CD4-positive, alpha-beta T cell (primary cell): Measurements from ENCODE around the gene CLDN2. TPM values are rescaled to one million over a fixed set of nuclear protein-coding genes. Genes with fewer than 3 reads are reported as not detected.

Experiments
- ATAC-seq: fragments of 200-7000 bp; cut with Tn5 transposase; one replicate; pipeline ENCODE4 v1.10.0; 2022; ENCODE audit warnings: mild to moderate bottlenecking; ENCODE audit not compliant: poor library complexity
- CTCF ChIA-PET: fragments of 350-600 bp; sonication (Branson Sonifier 250); formaldehyde crosslinking; loops from one replicate; lab custom pipeline; 2021; ENCODE audit warnings: antibody characterized with exemption, inconsistent platforms; lab: Charles Lee
- POLR2A ChIA-PET: fragments of 350-600 bp; sonication (Branson Sonifier 250); formaldehyde crosslinking; loops from one replicate; lab custom pipeline; 2021; ENCODE audit warnings: antibody characterized with exemption, inconsistent platforms; lab: Charles Lee
- DNase-seq, 14 experiments: peaks; one replicate each; pipeline ENCODE4 v3.0.0-alpha.2; 2013 to 2020; ENCODE audit warnings: mixed read lengths in 2 of 14
- H3K27ac ChIP-seq, 2 donors: one replicate each; pipeline versions ENCODE4 v1.5.1 to v1.7.0; 2013; ENCODE audit warnings: low read length in 2 of 2, low read depth in 1 of 2, mild to moderate bottlenecking in 1 of 2
- H3K27me3 ChIP-seq, 2 experiments: 1 replicate in 1 of 2; 2 replicates in 1 of 2; pipeline versions ENCODE4 v1.6.1 to v1.7.0; 2013; ENCODE audit warnings: low read length in 2 of 2, control low read depth in 1 of 2, mild to moderate bottlenecking in 1 of 2, moderate library complexity in 1 of 2; ENCODE audit not compliant: insufficient read depth in 2 of 2, control insufficient read depth in 1 of 2
- H3K36me3 ChIP-seq: one replicate; pipeline ENCODE4 v1.6.1; 2013; ENCODE audit warnings: low read length, control low read depth; ENCODE audit not compliant: insufficient read depth
- H3K4me1 ChIP-seq: one replicate; pipeline ENCODE4 v1.6.1; 2013; ENCODE audit warnings: low read length, control low read depth; ENCODE audit not compliant: insufficient read depth
- H3K4me3 ChIP-seq: one replicate; pipeline ENCODE4 v1.5.1; 2013; ENCODE audit warnings: mild to moderate bottlenecking, low read length, moderate library complexity
- H3K9me3 ChIP-seq, 2 experiments: 1 replicate in 1 of 2; 2 replicates in 1 of 2; pipeline versions ENCODE4 v1.6.1 to v1.7.0; 2013; ENCODE audit warnings: low read length in 2 of 2, mild to moderate bottlenecking in 2 of 2, control low read depth in 1 of 2, moderate library complexity in 1 of 2; ENCODE audit not compliant: control insufficient read depth in 1 of 2, insufficient read depth in 1 of 2
- H3K27ac Mint-ChIP-seq: one replicate; pipeline ENCODE4 v1.8.0; 2020; ENCODE audit warnings: mixed read lengths
- H3K27me3 Mint-ChIP-seq: one replicate; pipeline ENCODE4 v1.8.0; 2021; ENCODE audit warnings: mixed read lengths
- H3K36me3 Mint-ChIP-seq: one replicate; pipeline ENCODE4 v1.8.0; 2021; ENCODE audit warnings: low read depth, mixed read lengths
- H3K4me1 Mint-ChIP-seq: one replicate; pipeline ENCODE4 v1.8.0; 2021; ENCODE audit warnings: low read depth, mixed read lengths
- H3K4me3 Mint-ChIP-seq: one replicate; pipeline ENCODE4 v1.8.0; 2020; ENCODE audit warnings: mild to moderate bottlenecking, mixed read lengths
- H3K9me3 Mint-ChIP-seq: one replicate; pipeline ENCODE4 v1.8.0; 2020; ENCODE audit warnings: mixed read lengths
- CTCF ChIP-seq: fragments of 200-600 bp; IDR thresholded peaks from one replicate; pipeline ENCODE4 v1.8.0; 2022; ENCODE audit warnings: antibody characterized with exemption, mild to moderate bottlenecking
- intact Hi-C, 2 experiments: fragments of 100-400 bp; cut with DNase I in 1 of 2; cut with micrococcal nuclease in 1 of 2; formaldehyde crosslinking; loops; one replicate each; pipeline versions ENCODE4 v1.15.1 to v1.9.0; 2023 to 2025; cut with DNase I, micrococcal nuclease
- total RNA-seq, 174 experiments: library from RNA in 2 of 174; stranded (reverse) in 2 of 174; gene quantifications; one replicate each; pipeline ENCODE4 v1.2.3 and lab custom pipeline; 2021 to 2026

The CLDN2 gene
- total RNA-seq, 2 experiments from 2014 or later, result not detected

DNA sequence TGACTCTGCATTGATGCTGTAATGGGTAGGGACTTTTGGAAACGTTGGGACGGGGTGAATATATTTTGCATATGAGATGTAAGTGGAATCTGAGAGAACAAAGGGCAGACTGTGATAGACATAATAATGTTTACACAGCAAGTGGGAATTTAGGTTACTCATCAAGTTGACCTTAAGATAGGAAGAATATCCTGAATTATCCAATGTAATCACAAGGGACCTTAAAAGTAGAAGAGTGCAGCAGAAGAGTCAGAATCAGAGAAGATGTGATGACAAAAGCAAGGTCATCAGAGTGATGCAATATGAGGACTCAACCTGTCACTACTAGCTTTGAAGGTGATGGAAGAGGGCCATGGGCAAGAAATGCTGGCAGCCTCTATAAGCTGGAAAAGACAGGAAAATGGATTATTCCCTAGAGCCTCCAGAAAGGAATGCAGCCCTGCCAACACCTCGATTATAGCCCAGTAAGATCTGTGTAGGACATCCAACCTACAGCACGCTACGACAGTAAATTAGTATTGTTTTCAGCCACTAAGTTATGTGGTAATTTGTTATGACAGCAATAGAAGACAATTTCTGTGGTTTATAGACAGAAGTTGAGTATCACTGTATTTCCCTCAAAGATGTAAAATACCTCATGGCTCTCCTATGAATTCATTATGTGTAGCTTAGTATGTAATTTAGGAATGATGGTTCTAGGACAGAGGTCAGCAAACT is 53.4 kb downstream of the CLDN2 start:
- no peak overlapping the region for H3K4me3 Mint-ChIP-seq
- CTCF ChIA-PET, result no interaction called here
- POLR2A ChIA-PET, result no interaction called here
- Histone ChIP-seq H3K4me3 (no peak overlapping the region), H3K36me3 (no peaks in the 10 kb centered on the region), H3K4me1 (no peaks in the 10 kb centered on the region), H3K27me3 (no peaks in the 10 kb centered on the region), H3K9me3 (no peaks in the 10 kb centered on the region), H3K27ac (no peak overlapping the region)
- peaks cover 56% of the 10 kb centered on the region for H3K36me3 Mint-ChIP-seq
- H3K4me1 Mint-ChIP-seq, result no peaks in the 10 kb centered on the region
- no peak overlapping the region for H3K27ac Mint-ChIP-seq
- DNase-seq (no peak), ATAC-seq (no peak)
- no peak for TF ChIP-seq CTCF
- no peaks in the 10 kb centered on the region for H3K27me3 Mint-ChIP-seq
- intact Hi-C loops, result no loop called here
- H3K9me3 Mint-ChIP-seq, result no peaks in the 10 kb centered on the region

- ChIA-PET POLR2A (no interaction called here), CTCF (no interaction called here)
- Histone ChIP-seq H3K4me3 (no peak overlapping the region), H3K36me3 (no peaks in the 10 kb centered on the region), H3K9me3 (no peaks in the 10 kb centered on the region), H3K27ac (no peak overlapping the region), H3K4me1 (no peaks in the 10 kb centered on the region), H3K27me3 (no peaks in the 10 kb centered on the region)
- ATAC-seq, result no peak
- no peak for TF ChIP-seq CTCF
- no peak for DNase-seq
- Mint-ChIP-seq H3K4me1 (no peaks in the 10 kb centered on the region), H3K27me3 (no peaks in the 10 kb centered on the region), H3K4me3 (no peak overlapping the region), H3K27ac (no peak overlapping the region), H3K36me3 (peaks cover 49% of the 10 kb centered on the region), H3K9me3 (no peaks in the 10 kb centered on the region)
- intact Hi-C loops, result no loop called here
These were observed 56.2 kb downstream of the CLDN2 start for GRCh38 chrX:106976416-106976815.

Other genes with a start within 250 kb of the CLDN2 start
- not detected for gene RNF128, start 193.7 kb upstream of the CLDN2 start, total RNA-seq
- gene TBC1D8B, start 117.7 kb upstream of the CLDN2 start, total RNA-seq, result under 1 TPM; 0.22 TPM
- gene RIPPLY1, start 17.1 kb upstream of the CLDN2 start, total RNA-seq, result not detected
- gene MORC4, start 79.8 kb downstream of the CLDN2 start, total RNA-seq, result 10 to 100 TPM; 12.5 to 12.9 TPM
- gene RBM41, start 198.4 kb downstream of the CLDN2 start, total RNA-seq, result 1 to 10 TPM; 5.9 to 8.2 TPM